ENCODE results near the gene TCTN1.
"Not testable (repeated sequence)": the region's sequence is repeated elsewhere in the genome, so short reads cannot be mapped to it uniquely, and the experiment has no call there.

The TCTN1 gene

GRCh38 chr12:110592078-110592477 is 21.9 kb upstream of the TCTN1 start:
- Histone ChIP-seq H3K9me3 (replicated peaks; ENCODE audit: insufficient read depth, low read length) (no peaks in the 10 kb centered on the region), H4K20me1 (ENCODE audit: insufficient read depth, low read length) (no peaks in the 10 kb centered on the region), H3K36me3 (replicated peaks; ENCODE audit: insufficient read depth, low read length) (no peaks in the 10 kb centered on the region), H3K27ac (ENCODE audit: low read length) (no peak overlapping the region), H2AFZ (ENCODE audit: low read length) (no peak overlapping the region), H3K27me3 (replicated peaks; ENCODE audit: insufficient read depth, low read length) (no peaks in the 10 kb centered on the region), H3K4me3 (ENCODE audit: low read length) (no peak overlapping the region), H3K9me2 (replicated peaks; ENCODE audit: insufficient read depth, low read length) (no peaks in the 10 kb centered on the region), H3K4me2 (ENCODE audit: low read depth, low read length) (no peak overlapping the region), H3K4me1 (ENCODE audit: low read length) (peaks cover 14% of the 10 kb centered on the region), H3F3A (ENCODE audit: insufficient read depth, low read length) (peaks cover 5% of the 10 kb centered on the region; the same call in 1 of the 2 replicates), H3K79me2 (ENCODE audit: low read length) (no peaks in the 10 kb centered on the region), H3K9ac (ENCODE audit: low read length) (no peak overlapping the region)
- DNase-seq: no peak
- TF ChIP-seq EZH2phosphoT487 (IDR thresholded peaks at IDR 0.05; ENCODE audit: low read length): no peak
- TF ChIP-seq EZH2 (optimal IDR thresholded peaks at IDR 0.05; ENCODE audit: low read depth, low read length): no peak
- TF ChIP-seq CTCF (IDR thresholded peaks at IDR 0.05; ENCODE audit: low read length): no peak

- not testable (repeated sequence) for H3K9me2 ChIP-seq (replicated peaks; ENCODE audit: insufficient read depth, low read length); H3F3A ChIP-seq (ENCODE audit: insufficient read depth, low read length); H3K9me3 ChIP-seq (replicated peaks; ENCODE audit: insufficient read depth, low read length); H3K79me2 ChIP-seq (ENCODE audit: low read length); DNase-seq; H4K20me1 ChIP-seq (ENCODE audit: insufficient read depth, low read length); H3K9ac ChIP-seq (ENCODE audit: low read length); H3K27me3 ChIP-seq (replicated peaks; ENCODE audit: insufficient read depth, low read length); H3K27ac ChIP-seq (ENCODE audit: low read length); H3K36me3 ChIP-seq (replicated peaks; ENCODE audit: insufficient read depth, low read length); H3K4me2 ChIP-seq (ENCODE audit: low read depth, low read length); H2AFZ ChIP-seq (ENCODE audit: low read length); H3K4me3 ChIP-seq (ENCODE audit: low read length)
- peaks cover 14% of the 10 kb centered on the region for H3K4me1 ChIP-seq (ENCODE audit: low read length)
Observed at GRCh38 chr12:110592919-110593318, 21.0 kb upstream of the TCTN1 start.

GRCh38 chr12:110597885-110598284 is 16.0 kb upstream of the TCTN1 start:
- Histone ChIP-seq H3K9me2 (replicated peaks; ENCODE audit: insufficient read depth, low read length) (no peaks in the 10 kb centered on the region), H3K9me3 (replicated peaks; ENCODE audit: insufficient read depth, low read length) (no peaks in the 10 kb centered on the region), H2AFZ (ENCODE audit: low read length) (no peak overlapping the region), H3K27ac (ENCODE audit: low read length) (no peak overlapping the region), H3K27me3 (replicated peaks; ENCODE audit: insufficient read depth, low read length) (no peaks in the 10 kb centered on the region), H3F3A (ENCODE audit: insufficient read depth, low read length) (no peaks in the 10 kb centered on the region), H3K9ac (ENCODE audit: low read length) (no peak overlapping the region), H3K4me2 (ENCODE audit: low read depth, low read length) (no peak overlapping the region), H3K36me3 (replicated peaks; ENCODE audit: insufficient read depth, low read length) (no peaks in the 10 kb centered on the region), H4K20me1 (ENCODE audit: insufficient read depth, low read length) (no peaks in the 10 kb centered on the region), H3K79me2 (ENCODE audit: low read length) (no peaks in the 10 kb centered on the region), H3K4me3 (ENCODE audit: low read length) (no peak overlapping the region), H3K4me1 (ENCODE audit: low read length) (no peaks in the 10 kb centered on the region)
- no peak for DNase-seq
- no peak for TF ChIP-seq CTCF (IDR thresholded peaks at IDR 0.05; ENCODE audit: low read length)
- TF ChIP-seq EZH2 (optimal IDR thresholded peaks at IDR 0.05; ENCODE audit: low read depth, low read length): no peak
- TF ChIP-seq EZH2phosphoT487 (IDR thresholded peaks at IDR 0.05; ENCODE audit: low read length): no peak

GRCh38 chr12:110599334-110599733 is 14.6 kb upstream of the TCTN1 start:
- Histone ChIP-seq H4K20me1 (ENCODE audit: insufficient read depth, low read length) (no peaks in the 10 kb centered on the region), H3K4me2 (ENCODE audit: low read depth, low read length) (no peak overlapping the region), H3K79me2 (ENCODE audit: low read length) (no peaks in the 10 kb centered on the region), H3K9ac (ENCODE audit: low read length) (no peak overlapping the region), H2AFZ (ENCODE audit: low read length) (no peak overlapping the region), H3K4me3 (ENCODE audit: low read length) (no peak overlapping the region), H3K27ac (ENCODE audit: low read length) (no peak overlapping the region), H3F3A (ENCODE audit: insufficient read depth, low read length) (no peaks in the 10 kb centered on the region), H3K9me3 (replicated peaks; ENCODE audit: insufficient read depth, low read length) (no peaks in the 10 kb centered on the region), H3K4me1 (ENCODE audit: low read length) (no peaks in the 10 kb centered on the region), H3K27me3 (replicated peaks; ENCODE audit: insufficient read depth, low read length) (no peaks in the 10 kb centered on the region), H3K9me2 (replicated peaks; ENCODE audit: insufficient read depth, low read length) (no peaks in the 10 kb centered on the region), H3K36me3 (replicated peaks; ENCODE audit: insufficient read depth, low read length) (no peaks in the 10 kb centered on the region)
- no peak for DNase-seq
- no peak for TF ChIP-seq EZH2phosphoT487 (IDR thresholded peaks at IDR 0.05; ENCODE audit: low read length)
- TF ChIP-seq EZH2 (optimal IDR thresholded peaks at IDR 0.05; ENCODE audit: low read depth, low read length): no peak
- TF ChIP-seq CTCF (IDR thresholded peaks at IDR 0.05; ENCODE audit: low read length): no peak

All from MM.1S (cell line).